Ovary (tissue), 9 donors: ENCODE measurements around the gene OPHN1. TPM values are rescaled to one million over a fixed set of nuclear protein-coding genes. Genes with fewer than 3 reads are reported as not detected.
"Not testable (repeated sequence)": the region's sequence is repeated elsewhere in the genome, so short reads cannot be mapped to it uniquely, and the experiment has no call there.

ENCODE experiments used
- DNase-seq, 5 donors: peaks; one replicate each; pipeline ENCODE4 v3.0.0-alpha.2; 2019 to 2020
- H3K27ac ChIP-seq, 2 donors: fragments of 200-600 bp; one replicate each; pipeline versions ENCODE4 v1.5.1 to v1.8.0; 2019 to 2022
- H3K27me3 ChIP-seq: fragments of 200-600 bp; one replicate; pipeline ENCODE4 v1.8.0; 2022
- H3K36me3 ChIP-seq: fragments of 200-600 bp; sonication (generic); one replicate; pipeline ENCODE4 v1.5.1; 2019
- H3K4me1 ChIP-seq: one replicate; pipeline ENCODE4 v1.8.1; 2013; ENCODE audit warnings: mild to moderate bottlenecking, moderate library complexity; ENCODE audit not compliant: insufficient read depth
- H3K4me3 ChIP-seq: fragments of 200-600 bp; sonication (generic); one replicate; pipeline ENCODE4 v1.5.1; 2017
- H3K9me3 ChIP-seq, 2 donors: fragments of 200-600 bp in 1 of 2; sonication (generic) in 1 of 2; one replicate each; pipeline versions ENCODE4 v1.5.1 to v1.8.1; 2013 to 2019; ENCODE audit warnings: mild to moderate bottlenecking in 1 of 2, moderate library complexity in 1 of 2
- EP300 ChIP-seq: sonication (generic); formaldehyde crosslinking; IDR thresholded peaks from one replicate; pipeline ENCODE4 v1.6.1; 2017; ENCODE audit warnings: antibody characterized with exemption
- POLR2A ChIP-seq: fragments of 450-650 bp; IDR thresholded peaks from one replicate; pipeline ENCODE4 v1.6.1; 2017; ENCODE audit warnings: antibody characterized with exemption, mild to moderate bottlenecking, moderate library complexity
- WGBS, 3 donors: extraction: QIAGEN DNeasy Blood & Tissue Kit in 1 of 3; methylation state at CpG; one replicate each; pipeline versions ENCODE4 v1.1.5 to v1.1.7; 2013 to 2017; 5-methylcytosine and 5-hydroxymethylcytosine counted together
- intact Hi-C, 4 donors: fragments of 100-400 bp; cut with DNase I; formaldehyde crosslinking; loops; one replicate each; pipeline versions ENCODE4 v1.11.0 to v1.15.1; 2022 to 2023
- polyA plus RNA-seq, 2 donors: library from polyadenylated mRNA; stranded (reverse); fragments of 200-250 nt in 1 of 2; fragments of 350-450 nt in 1 of 2; fragmentation: Illumina TruSeq in 1 of 2; extraction: RNeasy Lipid Tissue Mini Kit (QIAGEN cat#74804) in 1 of 2; gene quantifications; one replicate each; pipeline ENCODE4 v1.2.3, GENCODE V29; 2013 to 2014
- total RNA-seq, 7 donors: library from RNA; depleted of rRNA in 2 of 7; stranded (reverse); fragments of >200 nt in 2 of 7; fragmentation: NEBNext Ultra II Directional in 3 of 7; extraction: Animal tissue kit (Norgen Biotek cat#: 25700) in 3 of 7; gene quantifications; one replicate each; pipeline versions ENCODE4 v1.1.0 to v1.2.4, GENCODE V29; 2016 to 2023
- TF ChIP-seq, protein P1 (sequence below), 3 donors: fragments of 450-650 bp in 2 of 3; fragments of 200-600 bp in 1 of 3; IDR thresholded peaks; one replicate each; pipeline versions ENCODE4 v1.5.1 to v1.8.0; 2016 to 2022; ENCODE audit warnings: antibody characterized with exemption in 3 of 3, mild to moderate bottlenecking in 1 of 3
- donor health status: DM: no; HTN: no; CAD: no; lungs with moderate emphysema.
- donor health status: DM: no; HTN: no; CAD: no.
- donor health status: Bipolar disorder and iron deficiency.
- donor health status: DM: yes; HTN: yes; CAD: no.
- donor health status: DM: no; HTN: no; CAD: no.
- donor health status: DM: yes; HTN: yes; CAD: no.

The OPHN1 gene
- total and polyA plus RNA-seq, 9 donors, result 2.3 to 9.2 (median 6.9) TPM

DNA sequence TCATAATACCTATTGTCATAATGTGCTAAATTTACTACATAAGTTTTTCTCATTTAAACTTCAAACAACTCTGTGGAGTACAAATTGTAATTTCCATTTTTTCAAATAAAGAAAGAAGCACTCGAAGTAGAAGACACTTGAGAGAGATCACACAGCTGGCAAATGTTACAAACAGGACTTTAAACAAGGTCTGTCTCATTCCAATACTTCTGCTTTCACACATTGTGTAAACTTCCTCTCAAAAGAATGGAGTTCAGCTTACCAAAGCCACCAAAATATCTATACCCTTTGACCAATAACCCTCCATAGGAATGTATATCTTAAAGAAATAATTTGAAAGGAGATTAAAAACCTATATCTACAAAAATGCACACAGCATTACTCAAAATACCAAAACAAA lies 88.3 kb downstream of the OPHN1 start:
- TF ChIP-seq POLR2A (no peak), EP300 (no peak)
- TF ChIP-seq, protein P1, sequence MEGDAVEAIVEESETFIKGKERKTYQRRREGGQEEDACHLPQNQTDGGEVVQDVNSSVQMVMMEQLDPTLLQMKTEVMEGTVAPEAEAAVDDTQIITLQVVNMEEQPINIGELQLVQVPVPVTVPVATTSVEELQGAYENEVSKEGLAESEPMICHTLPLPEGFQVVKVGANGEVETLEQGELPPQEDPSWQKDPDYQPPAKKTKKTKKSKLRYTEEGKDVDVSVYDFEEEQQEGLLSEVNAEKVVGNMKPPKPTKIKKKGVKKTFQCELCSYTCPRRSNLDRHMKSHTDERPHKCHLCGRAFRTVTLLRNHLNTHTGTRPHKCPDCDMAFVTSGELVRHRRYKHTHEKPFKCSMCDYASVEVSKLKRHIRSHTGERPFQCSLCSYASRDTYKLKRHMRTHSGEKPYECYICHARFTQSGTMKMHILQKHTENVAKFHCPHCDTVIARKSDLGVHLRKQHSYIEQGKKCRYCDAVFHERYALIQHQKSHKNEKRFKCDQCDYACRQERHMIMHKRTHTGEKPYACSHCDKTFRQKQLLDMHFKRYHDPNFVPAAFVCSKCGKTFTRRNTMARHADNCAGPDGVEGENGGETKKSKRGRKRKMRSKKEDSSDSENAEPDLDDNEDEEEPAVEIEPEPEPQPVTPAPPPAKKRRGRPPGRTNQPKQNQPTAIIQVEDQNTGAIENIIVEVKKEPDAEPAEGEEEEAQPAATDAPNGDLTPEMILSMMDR (IDR thresholded peaks at IDR 0.05), result no peak
- Histone ChIP-seq H3K27me3 (no peaks in the 10 kb centered on the region), H3K4me3 (no peak overlapping the region), H3K36me3 (no peaks in the 10 kb centered on the region), H3K9me3 (no peaks in the 10 kb centered on the region), H3K4me1 (no peaks in the 10 kb centered on the region), H3K27ac (no peak overlapping the region)
- WGBS, 3 donors, result 9 to 18% (median 16%) methylated on average over 1 of the region's 1 CpG
- DNase-seq, result no peak
- intact Hi-C loops, result no loop called here

DNA sequence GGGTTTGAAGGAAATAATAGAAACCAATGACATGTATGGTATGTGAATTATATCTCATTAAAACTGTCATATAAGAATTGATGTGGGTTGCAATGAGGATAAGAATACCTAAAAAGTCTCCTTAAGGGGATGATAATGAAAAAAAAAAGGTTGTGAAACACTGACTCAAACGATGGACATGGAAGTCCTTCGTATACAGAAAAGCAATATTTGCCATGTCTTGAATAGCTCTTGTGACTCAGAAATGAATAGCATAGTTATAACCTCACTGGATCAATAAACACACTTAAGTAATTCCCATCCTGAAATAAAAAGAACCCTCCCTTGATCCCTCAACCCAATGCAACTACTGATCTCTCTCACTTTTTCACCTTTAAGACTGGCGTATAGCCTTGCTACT lies 89.7 kb downstream of the OPHN1 start:
- H3K4me3 ChIP-seq, result no peak overlapping the region
- TF ChIP-seq POLR2A, result no peak
- no peak for TF ChIP-seq EP300
- TF ChIP-seq, protein P1 (IDR thresholded peaks at IDR 0.05), result no peak

DNA sequence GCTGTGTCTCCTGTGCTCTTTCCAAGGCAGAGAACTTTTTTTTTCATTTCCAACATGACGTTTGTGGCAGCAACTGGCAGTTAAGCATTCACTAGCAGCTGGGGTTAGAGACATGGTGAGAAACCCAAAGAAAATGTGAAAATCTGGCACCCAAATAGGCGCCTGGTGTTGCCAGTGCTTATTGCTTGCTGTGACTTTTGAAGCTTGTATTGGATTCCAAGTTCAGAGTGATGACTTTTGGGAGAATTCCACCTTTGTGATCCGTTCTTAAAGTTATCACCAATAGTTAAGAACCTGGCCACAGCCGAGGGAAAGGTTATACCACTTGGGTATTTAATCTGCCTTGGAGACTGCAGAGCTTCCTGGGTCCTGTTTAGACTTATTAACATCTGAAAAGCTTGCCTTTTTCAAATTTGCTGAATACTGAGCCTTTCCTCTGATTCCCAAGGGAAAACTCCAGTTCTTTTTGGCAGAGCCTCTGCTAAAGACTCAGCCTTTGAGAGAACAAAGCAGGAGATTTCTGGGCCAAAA lies 101.0 kb downstream of the OPHN1 start:
- intact Hi-C loops, result no loop called here
- whole genome bisulfite sequencing, 3 donors, result 18 to 32% (median 22%) methylated on average over 4 of the region's 4 CpGs
- Histone ChIP-seq H3K36me3 (no peaks in the 10 kb centered on the region), H3K27ac (no peak overlapping the region), H3K9me3 (no peaks in the 10 kb centered on the region), H3K4me1 (no peaks in the 10 kb centered on the region), H3K27me3 (no peaks in the 10 kb centered on the region), H3K4me3 (no peak overlapping the region)
- no peak for DNase-seq
- no peak for TF ChIP-seq EP300
- TF ChIP-seq, protein P1 (IDR thresholded peaks at IDR 0.05), result no peak
- TF ChIP-seq POLR2A, result no peak

More for the DNA sequence above, 89.7 kb downstream of the OPHN1 start:
- H3K27ac ChIP-seq, result no peak overlapping the region
- H3K36me3 ChIP-seq, result no peaks in the 10 kb centered on the region
- H3K9me3 ChIP-seq, result no peaks in the 10 kb centered on the region
- WGBS, 3 donors, result 87 to 93% (median 91%) methylated on average over 3 of the region's 3 CpGs
- no peaks in the 10 kb centered on the region for H3K4me1 ChIP-seq
- intact Hi-C loops, result no loop called here
- no peak for DNase-seq
- H3K27me3 ChIP-seq, result no peaks in the 10 kb centered on the region

DNA sequence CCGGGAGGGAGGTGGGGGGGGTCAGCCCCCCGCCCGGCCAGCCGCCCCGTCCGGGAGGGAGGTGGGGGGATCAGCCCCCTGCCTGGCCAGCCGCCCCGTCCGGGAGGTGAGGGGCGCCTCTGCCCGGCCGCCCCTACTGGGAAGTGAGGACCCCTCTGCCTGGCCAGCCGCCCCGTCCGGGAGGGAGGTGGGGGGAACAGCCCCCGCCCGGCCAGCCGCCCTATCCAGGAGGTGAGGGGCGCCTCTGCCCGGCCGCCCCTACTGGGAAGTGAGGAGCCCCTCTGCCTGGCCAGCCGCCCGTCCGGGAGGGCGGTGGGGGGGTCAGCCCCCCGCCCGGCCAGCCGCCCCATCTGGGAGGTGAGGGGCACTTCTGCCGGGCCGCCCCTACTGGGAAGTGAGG lies 106.5 kb downstream of the OPHN1 start:
- WGBS, 3 donors, result 92% methylated on average over 11 of the region's 30 CpGs; no CpG with 5 or more reads in 2 of the 3 donors
- intact Hi-C loops, H3K9me3 ChIP-seq: not testable (repeated sequence)

DNA sequence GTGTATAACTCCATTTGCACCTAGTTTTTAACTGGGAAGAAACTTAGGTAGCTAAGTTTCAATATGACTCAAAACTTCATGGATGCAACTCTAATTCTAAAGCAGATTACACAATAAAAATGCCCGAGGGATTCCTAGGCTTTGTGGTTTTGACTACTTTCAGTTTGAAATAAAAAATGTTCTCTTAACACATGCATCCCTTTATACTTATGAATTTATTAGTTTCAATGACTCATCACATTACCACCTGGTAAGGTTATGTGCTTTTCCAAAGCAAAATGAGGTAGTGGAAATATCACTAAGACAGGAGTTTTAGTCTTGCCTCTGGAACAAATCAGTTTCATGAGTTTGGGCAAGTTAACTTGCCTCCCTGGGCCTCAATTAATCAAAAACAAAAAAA lies 125.5 kb downstream of the OPHN1 start:
- no peak for DNase-seq
- 32 to 34% (median 33%) methylated on average over 1 of the region's 1 CpG for WGBS, 3 donors
- intact Hi-C loops, result no loop called here
- Histone ChIP-seq H3K9me3 (no peaks in the 10 kb centered on the region), H3K4me1 (no peaks in the 10 kb centered on the region), H3K36me3 (no peaks in the 10 kb centered on the region), H3K27ac (no peak overlapping the region), H3K4me3 (no peak overlapping the region), H3K27me3 (no peaks in the 10 kb centered on the region)
- TF ChIP-seq, protein P1 (IDR thresholded peaks at IDR 0.05), result no peak
- TF ChIP-seq EP300 (no peak), POLR2A (no peak)

More for the DNA sequence above, 106.5 kb downstream of the OPHN1 start:
- H3K27ac ChIP-seq, H3K4me3 ChIP-seq, H3K36me3 ChIP-seq, H3K4me1 ChIP-seq, H3K27me3 ChIP-seq, DNase-seq: not testable (repeated sequence)
